Omental fat pad (tissue), 4 donors: Measurements from ENCODE around the gene FLT1. TPM values are rescaled to one million over a fixed set of nuclear protein-coding genes. Genes with fewer than 3 reads are reported as not detected.

Source experiments
- ATAC-seq: fragments of 150-250 bp; one replicate; pipeline ENCODE4 v1.9.1; 2016; ENCODE audit warnings: mild to moderate bottlenecking, moderate library complexity; ENCODE audit not compliant: low FRiP score
- DNase-seq: peaks from one replicate; pipeline ENCODE4 v3.0.0-alpha.2; 2019; ENCODE audit warnings: low spot score
- total RNA-seq, 4 donors: library from RNA; depleted of rRNA; stranded (reverse); fragments of >200 nt; gene quantifications; one replicate each; pipeline ENCODE4 v1.1.0, GENCODE V29; 2016
- TF ChIP-seq, protein P1 (sequence below), 3 donors: fragments of 450-650 bp; IDR thresholded peaks; one replicate each; pipeline ENCODE4 v1.5.1; 2016 to 2017; ENCODE audit warnings: antibody characterized with exemption in 3 of 3, mild to moderate bottlenecking in 3 of 3, moderate library complexity in 2 of 3

FLT1 gene
- total RNA-seq, 4 donors from 2014 or later: 24.8 to 210 (median 65.7) TPM

DNA sequence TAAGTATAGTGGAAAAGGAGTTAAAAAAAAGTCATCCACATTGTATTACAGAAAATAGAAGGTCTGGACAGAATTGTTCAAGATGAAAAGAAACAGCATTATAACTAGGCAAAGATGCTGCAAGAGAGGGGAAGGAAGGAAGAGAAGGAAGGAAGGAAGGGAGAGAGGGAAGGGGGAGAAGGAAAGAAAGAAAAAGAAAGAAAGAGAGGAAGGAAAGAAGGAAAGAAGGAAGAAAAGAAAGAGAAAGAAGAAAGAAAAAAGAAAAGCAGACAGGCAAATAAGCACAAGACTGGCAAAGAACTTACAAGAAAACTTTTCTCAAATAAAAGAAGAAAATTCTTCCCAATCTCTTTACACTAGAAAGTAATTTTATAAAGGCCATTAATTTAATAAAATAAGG, 15.1 kb upstream of the FLT1 start:
- ATAC-seq (no peak), DNase-seq (no peak)
- TF ChIP-seq, protein P1, sequence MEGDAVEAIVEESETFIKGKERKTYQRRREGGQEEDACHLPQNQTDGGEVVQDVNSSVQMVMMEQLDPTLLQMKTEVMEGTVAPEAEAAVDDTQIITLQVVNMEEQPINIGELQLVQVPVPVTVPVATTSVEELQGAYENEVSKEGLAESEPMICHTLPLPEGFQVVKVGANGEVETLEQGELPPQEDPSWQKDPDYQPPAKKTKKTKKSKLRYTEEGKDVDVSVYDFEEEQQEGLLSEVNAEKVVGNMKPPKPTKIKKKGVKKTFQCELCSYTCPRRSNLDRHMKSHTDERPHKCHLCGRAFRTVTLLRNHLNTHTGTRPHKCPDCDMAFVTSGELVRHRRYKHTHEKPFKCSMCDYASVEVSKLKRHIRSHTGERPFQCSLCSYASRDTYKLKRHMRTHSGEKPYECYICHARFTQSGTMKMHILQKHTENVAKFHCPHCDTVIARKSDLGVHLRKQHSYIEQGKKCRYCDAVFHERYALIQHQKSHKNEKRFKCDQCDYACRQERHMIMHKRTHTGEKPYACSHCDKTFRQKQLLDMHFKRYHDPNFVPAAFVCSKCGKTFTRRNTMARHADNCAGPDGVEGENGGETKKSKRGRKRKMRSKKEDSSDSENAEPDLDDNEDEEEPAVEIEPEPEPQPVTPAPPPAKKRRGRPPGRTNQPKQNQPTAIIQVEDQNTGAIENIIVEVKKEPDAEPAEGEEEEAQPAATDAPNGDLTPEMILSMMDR (IDR thresholded peaks at IDR 0.05): no peak

DNA sequence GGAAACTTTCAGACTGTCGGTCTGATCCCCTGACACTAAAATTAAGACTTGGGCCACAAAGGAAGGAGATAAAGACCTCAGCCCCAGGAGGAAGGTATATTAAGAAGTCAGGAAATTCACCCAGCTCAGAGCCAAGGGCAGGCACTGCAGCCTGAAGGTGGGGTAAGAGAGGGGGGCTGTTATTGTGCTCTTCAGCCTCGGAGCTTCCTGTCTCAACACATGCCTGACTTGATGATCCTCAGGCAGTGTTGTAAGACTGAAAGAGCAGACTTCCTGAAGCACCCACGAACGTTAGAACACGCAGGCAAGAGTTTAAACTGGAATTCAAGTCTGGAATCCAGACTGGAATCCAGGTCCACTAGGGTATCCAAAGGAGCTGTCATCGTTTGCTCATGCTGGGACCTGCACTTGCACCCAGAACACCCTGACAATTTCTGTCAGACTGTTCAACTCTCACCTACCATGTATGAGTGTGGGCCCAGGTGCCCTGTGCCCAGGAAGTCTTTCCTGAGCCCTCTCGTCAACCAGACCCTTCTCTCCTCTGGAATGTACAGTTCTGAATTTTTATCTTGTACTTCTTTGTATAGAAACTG, 10.7 kb upstream of the FLT1 start:
- TF ChIP-seq, protein P1 (IDR thresholded peaks at IDR 0.05): no peak
- DNase-seq: no peak
- no peak for ATAC-seq

DNA sequence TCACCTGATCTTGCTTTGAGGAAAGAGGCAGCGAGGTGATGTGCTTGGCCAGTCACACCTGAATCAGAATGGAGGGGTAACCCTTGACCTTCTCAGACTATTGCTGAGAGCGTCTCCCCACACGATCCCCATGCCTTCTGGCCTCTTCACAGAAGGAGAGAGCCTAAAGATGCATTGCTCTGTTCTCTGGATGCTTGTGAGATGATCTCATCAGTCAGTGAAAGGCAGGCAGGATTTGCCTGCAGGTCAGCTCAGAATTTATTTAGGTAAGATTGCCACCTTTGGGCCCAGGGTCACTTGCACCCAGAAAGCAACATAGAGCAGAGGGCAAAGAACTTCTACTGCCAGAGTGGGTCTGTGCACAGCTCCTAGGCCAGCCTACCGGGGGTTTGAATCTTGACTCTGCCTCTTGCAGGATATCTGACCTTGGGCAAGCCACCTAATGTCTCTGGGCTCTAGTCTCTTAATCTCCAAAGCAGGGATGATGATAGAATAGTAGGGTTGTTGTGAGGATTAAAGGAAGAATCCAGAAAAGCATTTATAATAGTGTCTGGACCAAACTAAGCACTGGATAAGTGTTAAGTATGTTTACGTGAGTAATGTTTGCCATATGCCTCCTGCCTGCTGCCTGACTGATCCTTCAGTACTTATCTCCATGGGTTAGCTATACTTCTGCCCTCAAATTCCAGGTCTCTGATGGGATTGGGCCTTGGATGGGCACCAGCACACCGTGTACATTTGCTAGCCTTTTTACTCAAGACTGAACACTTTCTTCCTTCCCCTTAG, 8.4 kb upstream of the FLT1 start:
- DNase-seq (no peak), ATAC-seq (no peak)
- TF ChIP-seq, protein P1 (IDR thresholded peaks at IDR 0.05): no peak

DNA sequence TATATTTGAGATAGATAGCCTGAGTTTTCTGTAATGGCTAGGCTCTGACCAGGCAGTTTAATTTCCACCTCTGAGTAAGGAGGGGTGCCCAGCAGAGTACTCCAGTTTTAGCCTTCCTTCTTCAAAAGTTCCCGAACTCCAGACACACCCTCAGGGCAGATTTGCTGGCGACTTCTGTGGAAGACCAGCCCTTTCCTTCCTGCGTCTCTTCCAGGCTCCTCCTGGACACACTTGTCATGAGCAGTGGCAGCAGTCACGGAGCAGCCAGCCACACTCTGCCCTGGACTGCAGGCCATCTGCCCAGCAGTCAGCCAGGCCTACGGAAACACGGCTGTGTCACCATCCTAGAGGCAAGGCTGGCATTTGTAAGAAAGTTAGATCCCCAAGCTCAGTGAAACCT, 6.6 kb upstream of the FLT1 start:
- DNase-seq (no peak), ATAC-seq (no peak)

DNA sequence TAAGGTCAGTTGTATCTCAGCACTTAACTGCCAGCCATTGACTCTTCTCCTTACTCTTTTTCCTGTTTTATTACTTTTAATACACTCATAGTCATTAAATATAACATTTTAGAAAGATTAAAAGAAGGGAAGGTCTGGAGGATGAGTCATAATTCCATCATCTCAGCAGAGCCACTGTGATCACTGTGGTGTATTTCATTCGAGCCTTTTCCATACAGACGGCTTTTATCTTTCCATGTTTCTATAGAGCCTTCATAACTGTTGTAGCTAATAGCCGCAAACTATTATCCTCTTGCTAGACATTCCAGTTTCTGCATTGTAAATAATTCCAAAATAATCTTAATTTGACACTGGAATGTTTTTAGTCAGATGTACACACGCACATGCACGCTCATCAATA, 4.7 kb upstream of the FLT1 start:
- no peak for ATAC-seq
- TF ChIP-seq, protein P1 (IDR thresholded peaks at IDR 0.05): no peak
- no peak for DNase-seq

More for the DNA sequence above, 6.6 kb upstream of the FLT1 start:
- TF ChIP-seq, protein P1 (IDR thresholded peaks at IDR 0.05): no peak

DNA sequence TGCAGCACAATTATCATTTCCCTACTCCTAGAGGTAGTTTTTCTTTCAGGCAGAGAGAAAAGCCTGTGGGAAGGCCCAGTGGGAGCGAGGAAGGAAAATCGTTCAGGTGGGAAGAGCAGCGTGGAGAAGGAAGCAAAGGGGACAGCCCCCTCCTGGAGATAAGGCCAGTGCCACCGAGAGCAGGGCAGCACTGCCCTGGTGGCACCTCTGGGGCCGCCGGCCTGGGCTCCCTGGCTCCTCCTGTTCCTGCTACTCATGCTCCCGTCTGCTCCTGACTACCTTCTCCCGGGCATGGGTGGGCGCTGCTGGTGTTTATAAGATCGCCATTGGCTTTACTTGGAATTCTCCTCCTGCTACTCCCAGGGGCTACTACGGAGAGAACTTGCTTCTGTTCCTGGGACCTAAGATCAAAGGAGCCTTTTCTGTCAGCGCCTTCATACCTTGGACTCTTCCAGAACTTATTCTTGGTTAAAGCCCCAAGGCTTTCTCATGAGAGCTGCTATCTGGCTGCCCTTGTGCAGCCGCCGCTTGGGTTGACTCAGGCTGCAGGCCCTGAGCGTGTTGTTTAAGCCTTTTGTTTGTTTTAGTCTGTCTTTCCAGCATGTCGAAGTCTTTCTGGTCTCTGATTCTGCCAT, 3.7 kb upstream of the FLT1 start:
- TF ChIP-seq, protein P1 (IDR thresholded peaks at IDR 0.05): no peak
- ATAC-seq: no peak
- DNase-seq: no peak
